ENCODE data around the gene GARIN5B. TPM values are rescaled to one million over a fixed set of nuclear protein-coding genes. Genes with fewer than 3 reads are reported as not detected.

The GARIN5B gene
- total and polyA plus RNA-seq, 2 of the 13 experiments (the other 11 are each of a cell fraction or from before 2014, with no cell fraction given), result not detected

GRCh38 chr19:55407800-55408532 lies 44.9 kb upstream of the GARIN5B start (continued):
- TF ChIP-seq, protein P1, sequence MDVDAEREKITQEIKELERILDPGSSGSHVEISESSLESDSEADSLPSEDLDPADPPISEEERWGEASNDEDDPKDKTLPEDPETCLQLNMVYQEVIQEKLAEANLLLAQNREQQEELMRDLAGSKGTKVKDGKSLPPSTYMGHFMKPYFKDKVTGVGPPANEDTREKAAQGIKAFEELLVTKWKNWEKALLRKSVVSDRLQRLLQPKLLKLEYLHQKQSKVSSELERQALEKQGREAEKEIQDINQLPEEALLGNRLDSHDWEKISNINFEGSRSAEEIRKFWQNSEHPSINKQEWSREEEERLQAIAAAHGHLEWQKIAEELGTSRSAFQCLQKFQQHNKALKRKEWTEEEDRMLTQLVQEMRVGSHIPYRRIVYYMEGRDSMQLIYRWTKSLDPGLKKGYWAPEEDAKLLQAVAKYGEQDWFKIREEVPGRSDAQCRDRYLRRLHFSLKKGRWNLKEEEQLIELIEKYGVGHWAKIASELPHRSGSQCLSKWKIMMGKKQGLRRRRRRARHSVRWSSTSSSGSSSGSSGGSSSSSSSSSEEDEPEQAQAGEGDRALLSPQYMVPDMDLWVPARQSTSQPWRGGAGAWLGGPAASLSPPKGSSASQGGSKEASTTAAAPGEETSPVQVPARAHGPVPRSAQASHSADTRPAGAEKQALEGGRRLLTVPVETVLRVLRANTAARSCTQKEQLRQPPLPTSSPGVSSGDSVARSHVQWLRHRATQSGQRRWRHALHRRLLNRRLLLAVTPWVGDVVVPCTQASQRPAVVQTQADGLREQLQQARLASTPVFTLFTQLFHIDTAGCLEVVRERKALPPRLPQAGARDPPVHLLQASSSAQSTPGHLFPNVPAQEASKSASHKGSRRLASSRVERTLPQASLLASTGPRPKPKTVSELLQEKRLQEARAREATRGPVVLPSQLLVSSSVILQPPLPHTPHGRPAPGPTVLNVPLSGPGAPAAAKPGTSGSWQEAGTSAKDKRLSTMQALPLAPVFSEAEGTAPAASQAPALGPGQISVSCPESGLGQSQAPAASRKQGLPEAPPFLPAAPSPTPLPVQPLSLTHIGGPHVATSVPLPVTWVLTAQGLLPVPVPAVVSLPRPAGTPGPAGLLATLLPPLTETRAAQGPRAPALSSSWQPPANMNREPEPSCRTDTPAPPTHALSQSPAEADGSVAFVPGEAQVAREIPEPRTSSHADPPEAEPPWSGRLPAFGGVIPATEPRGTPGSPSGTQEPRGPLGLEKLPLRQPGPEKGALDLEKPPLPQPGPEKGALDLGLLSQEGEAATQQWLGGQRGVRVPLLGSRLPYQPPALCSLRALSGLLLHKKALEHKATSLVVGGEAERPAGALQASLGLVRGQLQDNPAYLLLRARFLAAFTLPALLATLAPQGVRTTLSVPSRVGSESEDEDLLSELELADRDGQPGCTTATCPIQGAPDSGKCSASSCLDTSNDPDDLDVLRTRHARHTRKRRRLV (CRISPR knock-in tag; IDR thresholded peaks at IDR 0.05), result peak; percentile 28; the same call in 1 of the 2 replicates
- TF ChIP-seq CENPT (CRISPR knock-in tag; IDR thresholded peaks at IDR 0.05; ENCODE audit: low read depth) (0 out of 2 replicates have a peak, but pooled peaks have one; percentile 4), ZNF253 (CRISPR knock-in tag; IDR thresholded peaks at IDR 0.05; ENCODE audit: borderline replicate concordance) (no peak; the same call in 1 of the 2 replicates), ZNF234 (CRISPR knock-in tag; conservative IDR thresholded peaks at IDR 0.05) (peak; percentile 43; the same call in 1 of the 2 replicates), KDM5A (IDR thresholded peaks at IDR 0.05; ENCODE audit: borderline replicate concordance, low read length) (peak; percentile 23; the same call in 1 of the 2 replicates), SUZ12 (IDR thresholded peaks at IDR 0.05; ENCODE audit: low read depth, low read length) (no peak), ZNF891 (CRISPR knock-in tag; IDR thresholded peaks at IDR 0.05) (0 out of 2 replicates have a peak, but pooled peaks have one; percentile 41)
- TF ChIP-seq, protein P2, sequence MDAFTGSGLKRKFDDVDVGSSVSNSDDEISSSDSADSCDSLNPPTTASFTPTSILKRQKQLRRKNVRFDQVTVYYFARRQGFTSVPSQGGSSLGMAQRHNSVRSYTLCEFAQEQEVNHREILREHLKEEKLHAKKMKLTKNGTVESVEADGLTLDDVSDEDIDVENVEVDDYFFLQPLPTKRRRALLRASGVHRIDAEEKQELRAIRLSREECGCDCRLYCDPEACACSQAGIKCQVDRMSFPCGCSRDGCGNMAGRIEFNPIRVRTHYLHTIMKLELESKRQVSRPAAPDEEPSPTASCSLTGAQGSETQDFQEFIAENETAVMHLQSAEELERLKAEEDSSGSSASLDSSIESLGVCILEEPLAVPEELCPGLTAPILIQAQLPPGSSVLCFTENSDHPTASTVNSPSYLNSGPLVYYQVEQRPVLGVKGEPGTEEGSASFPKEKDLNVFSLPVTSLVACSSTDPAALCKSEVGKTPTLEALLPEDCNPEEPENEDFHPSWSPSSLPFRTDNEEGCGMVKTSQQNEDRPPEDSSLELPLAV (CRISPR knock-in tag; conservative IDR thresholded peaks at IDR 0.05; ENCODE audit: low read depth), result no peak
- TF ChIP-seq, protein P3, sequence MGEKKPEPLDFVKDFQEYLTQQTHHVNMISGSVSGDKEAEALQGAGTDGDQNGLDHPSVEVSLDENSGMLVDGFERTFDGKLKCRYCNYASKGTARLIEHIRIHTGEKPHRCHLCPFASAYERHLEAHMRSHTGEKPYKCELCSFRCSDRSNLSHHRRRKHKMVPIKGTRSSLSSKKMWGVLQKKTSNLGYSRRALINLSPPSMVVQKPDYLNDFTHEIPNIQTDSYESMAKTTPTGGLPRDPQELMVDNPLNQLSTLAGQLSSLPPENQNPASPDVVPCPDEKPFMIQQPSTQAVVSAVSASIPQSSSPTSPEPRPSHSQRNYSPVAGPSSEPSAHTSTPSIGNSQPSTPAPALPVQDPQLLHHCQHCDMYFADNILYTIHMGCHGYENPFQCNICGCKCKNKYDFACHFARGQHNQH (CRISPR knock-in tag; IDR thresholded peaks at IDR 0.05), result no peak
- TF ChIP-seq, protein P4, sequence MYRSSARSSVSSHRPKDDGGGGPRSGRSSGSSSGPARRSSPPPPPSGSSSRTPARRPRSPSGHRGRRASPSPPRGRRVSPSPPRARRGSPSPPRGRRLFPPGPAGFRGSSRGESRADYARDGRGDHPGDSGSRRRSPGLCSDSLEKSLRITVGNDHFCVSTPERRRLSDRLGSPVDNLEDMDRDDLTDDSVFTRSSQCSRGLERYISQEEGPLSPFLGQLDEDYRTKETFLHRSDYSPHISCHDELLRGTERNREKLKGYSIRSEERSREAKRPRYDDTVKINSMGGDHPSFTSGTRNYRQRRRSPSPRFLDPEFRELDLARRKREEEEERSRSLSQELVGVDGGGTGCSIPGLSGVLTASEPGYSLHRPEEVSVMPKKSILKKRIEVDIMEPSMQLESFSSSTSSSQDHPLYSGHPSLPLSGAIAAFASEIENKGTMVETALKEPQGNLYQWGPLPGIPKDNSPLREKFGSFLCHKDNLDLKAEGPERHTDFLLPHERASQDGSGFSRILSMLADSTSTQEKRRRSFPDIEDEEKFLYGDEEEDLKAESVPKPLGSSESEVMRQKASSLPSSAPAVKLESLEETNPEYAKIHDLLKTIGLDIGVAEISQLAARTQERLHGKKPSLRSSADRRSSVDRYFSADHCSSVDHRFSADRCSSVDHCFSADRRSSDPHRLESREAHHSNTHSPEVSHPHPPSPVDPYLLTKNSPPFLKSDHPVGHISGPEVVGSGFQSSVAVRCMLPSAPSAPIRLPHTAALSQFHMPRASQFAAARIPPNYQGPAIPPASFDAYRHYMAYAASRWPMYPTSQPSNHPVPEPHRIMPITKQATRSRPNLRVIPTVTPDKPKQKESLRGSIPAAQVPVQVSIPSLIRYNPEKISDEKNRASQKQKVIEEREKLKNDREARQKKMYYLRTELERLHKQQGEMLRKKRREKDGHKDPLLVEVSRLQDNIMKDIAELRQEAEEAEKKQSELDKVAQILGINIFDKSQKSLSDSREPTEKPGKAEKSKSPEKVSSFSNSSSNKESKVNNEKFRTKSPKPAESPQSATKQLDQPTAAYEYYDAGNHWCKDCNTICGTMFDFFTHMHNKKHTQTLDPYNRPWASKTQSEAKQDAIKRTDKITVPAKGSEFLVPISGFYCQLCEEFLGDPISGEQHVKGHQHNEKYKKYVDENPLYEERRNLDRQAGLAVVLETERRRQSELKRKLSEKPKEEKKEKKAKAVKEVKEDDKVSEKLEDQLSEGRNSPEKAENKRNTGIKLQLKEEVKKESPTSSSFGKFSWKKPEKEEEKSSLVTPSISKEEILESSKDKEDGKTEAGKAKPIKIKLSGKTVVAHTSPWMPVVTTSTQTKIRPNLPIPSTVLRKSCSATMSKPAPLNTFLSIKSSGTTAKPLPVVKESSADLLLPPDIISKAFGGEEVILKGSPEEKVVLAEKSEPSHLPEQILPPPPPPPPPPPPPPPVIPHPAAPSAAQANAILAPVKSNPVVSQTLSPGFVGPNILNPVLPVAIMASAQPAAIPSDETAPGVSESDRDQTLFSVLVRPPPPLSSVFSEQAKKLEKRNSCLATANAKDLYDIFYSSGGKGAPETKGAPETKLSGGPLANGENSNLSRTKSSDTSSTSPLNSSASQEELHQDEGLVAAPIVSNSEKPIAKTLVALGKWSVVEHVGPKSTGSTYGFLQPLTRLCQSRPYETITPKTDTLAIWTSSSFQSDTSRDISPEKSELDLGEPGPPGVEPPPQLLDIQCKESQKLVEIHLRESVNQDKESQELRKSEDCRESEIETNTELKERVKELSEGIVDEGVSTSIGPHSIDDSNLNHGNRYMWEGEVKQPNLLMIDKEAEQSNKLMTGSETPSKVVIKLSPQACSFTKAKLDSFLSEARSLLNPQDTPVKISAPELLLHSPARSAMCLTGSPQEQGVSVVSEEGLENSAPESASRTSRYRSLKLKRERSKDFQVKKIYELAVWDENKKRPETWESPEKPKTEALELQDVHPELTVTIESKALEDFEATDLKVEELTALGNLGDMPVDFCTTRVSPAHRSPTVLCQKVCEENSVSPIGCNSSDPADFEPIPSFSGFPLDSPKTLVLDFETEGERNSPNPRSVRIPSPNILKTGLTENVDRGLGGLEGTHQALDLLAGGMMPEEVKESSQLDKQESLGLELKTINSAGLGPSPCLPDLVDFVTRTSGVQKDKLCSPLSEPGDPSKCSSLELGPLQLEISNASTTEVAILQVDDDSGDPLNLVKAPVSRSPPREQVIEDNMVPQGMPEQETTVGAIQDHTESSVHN (CRISPR knock-in tag; IDR thresholded peaks at IDR 0.05), result 0 out of 2 replicates have a peak, but pooled peaks have one; percentile 63
- TF ChIP-seq, protein P5, sequence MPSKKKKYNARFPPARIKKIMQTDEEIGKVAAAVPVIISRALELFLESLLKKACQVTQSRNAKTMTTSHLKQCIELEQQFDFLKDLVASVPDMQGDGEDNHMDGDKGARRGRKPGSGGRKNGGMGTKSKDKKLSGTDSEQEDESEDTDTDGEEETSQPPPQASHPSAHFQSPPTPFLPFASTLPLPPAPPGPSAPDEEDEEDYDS (CRISPR knock-in tag; IDR thresholded peaks at IDR 0.05), result peak; percentile 98
